HepG2 (cell line): ENCODE results near the gene TOP1. TPM values are rescaled to one million over a fixed set of nuclear protein-coding genes. Genes with fewer than 3 reads are reported as not detected.

Source experiments
- CREB1 ChIP-seq, 2 experiments: fragments of 450-650 bp in 1 of 2; IDR thresholded peaks; 2 replicates each; pipeline ENCODE4 v1.6.1; 2016 to 2017; ENCODE audit warnings: control low read depth in 1 of 2, mild to moderate bottlenecking in 1 of 2, missing compliant biosample characterization in 1 of 2, missing genetic modification characterization in 1 of 2
- EHMT2 ChIP-seq: fragments of 200-600 bp; sonication (generic); IDR thresholded peaks from 2 replicates; pipeline ENCODE4 v1.7.0; 2017; ENCODE audit warnings: antibody characterized with exemption, low read depth, low read length, borderline replicate concordance
- GATAD2A ChIP-seq: IDR thresholded peaks from 2 replicates; pipeline ENCODE4 v1.6.1; 2016
- SATB2 ChIP-seq: sonication (generic); formaldehyde crosslinking; IDR thresholded peaks from 2 replicates; pipeline ENCODE4 v1.5.0; 2020; ENCODE audit warnings: missing genetic modification reagents
- SOX13 ChIP-seq, 3 experiments: fragments of 450-650 bp in 1 of 3; sonication (generic) in 1 of 3; formaldehyde crosslinking in 1 of 3; IDR thresholded peaks in 2 of 3; conservative IDR thresholded peaks in 1 of 3; 2 replicates each; pipeline versions ENCODE4 v1.5.0 to v1.6.1; 2016 to 2020; ENCODE audit warnings: antibody characterized with exemption in 1 of 3, mild to moderate bottlenecking in 1 of 3, missing compliant biosample characterization in 1 of 3, missing genetic modification reagents in 1 of 3, moderate library complexity in 1 of 3
- TBX2 ChIP-seq: sonication (generic); formaldehyde crosslinking; IDR thresholded peaks from 2 replicates; pipeline ENCODE4 v1.5.0; 2020; ENCODE audit warnings: missing genetic modification reagents, mild to moderate bottlenecking, borderline replicate concordance
- TGIF2 ChIP-seq: IDR thresholded peaks from 2 replicates; pipeline ENCODE4 v1.6.1; 2016; ENCODE audit warnings: control low read depth, missing compliant biosample characterization
- THAP11 ChIP-seq: IDR thresholded peaks from 2 replicates; pipeline ENCODE4 v1.6.1; 2016; ENCODE audit warnings: missing biosample characterization, missing genetic modification reagents
- YEATS2 ChIP-seq: sonication (generic); formaldehyde crosslinking; IDR thresholded peaks from 2 replicates; pipeline ENCODE4 v1.4.0; 2020; ENCODE audit warnings: missing genetic modification reagents, borderline replicate concordance
- ZNF263 ChIP-seq: sonication (generic); formaldehyde crosslinking; IDR thresholded peaks from 2 replicates; pipeline ENCODE4 v1.4.0; 2020; ENCODE audit warnings: missing genetic modification reagents
- ZNF292 ChIP-seq: sonication (generic); formaldehyde crosslinking; IDR thresholded peaks from 2 replicates; pipeline ENCODE4 v1.8.1; 2022; ENCODE audit warnings: mild to moderate bottlenecking, low read depth, missing genetic modification reagents, borderline replicate concordance
- ZNF335 ChIP-seq: sonication (generic); formaldehyde crosslinking; IDR thresholded peaks from 2 replicates; pipeline ENCODE4 v1.4.0; 2020; ENCODE audit warnings: missing genetic modification reagents
- ZNF674 ChIP-seq: sonication (generic); formaldehyde crosslinking; IDR thresholded peaks from 2 replicates; pipeline ENCODE4 v1.5.0; 2020; ENCODE audit warnings: low read depth, mild to moderate bottlenecking, missing genetic modification reagents
- ZSCAN20 ChIP-seq: sonication (generic); formaldehyde crosslinking; IDR thresholded peaks from 2 replicates; pipeline ENCODE4 v1.4.0; 2020; ENCODE audit warnings: missing genetic modification reagents, mild to moderate bottlenecking, borderline replicate concordance
- polyA plus RNA-seq, 8 experiments: library from polyadenylated mRNA; depleted of rRNA in 3 of 8; stranded (reverse) in 7 of 8; unstranded in 1 of 8; fragments of >200 nt; fragmentation: Illumina TruSeq in 4 of 8; extraction: Trizol in 4 of 8; gene quantifications; 2 replicates each; pipeline versions ENCODE4 v1.2.1 to v1.2.3, GENCODE V29; 2011 to 2016; ENCODE audit warnings: low read depth in 4 of 8, missing spikeins in 1 of 8, mixed read lengths in 1 of 8; ENCODE audit not compliant: insufficient read depth in 1 of 8
- total RNA-seq, 5 experiments: library from RNA; depleted of rRNA; stranded (reverse); fragments of >200 nt; fragmentation: Illumina TruSeq; extraction: Trizol; gene quantifications; 2 replicates each; pipeline ENCODE4 v1.2.3, GENCODE V29; 2016; ENCODE audit warnings: low read depth in 1 of 5
- TF ChIP-seq, protein P1 (sequence below): IDR thresholded peaks from 2 replicates; pipeline ENCODE4 v1.6.1; 2016; ENCODE audit warnings: low read depth, missing genetic modification reagents, missing compliant biosample characterization
- TF ChIP-seq, protein P2 (sequence below): IDR thresholded peaks from 2 replicates; pipeline ENCODE4 v1.6.1; 2016; ENCODE audit warnings: low read depth, control low read depth
- TF ChIP-seq, protein P3 (sequence below): sonication (generic); formaldehyde crosslinking; IDR thresholded peaks from 2 replicates; pipeline ENCODE4 v1.5.0; 2020; ENCODE audit warnings: mild to moderate bottlenecking, missing genetic modification reagents, borderline replicate concordance

TOP1 gene
- total and polyA plus RNA-seq, 2 of the 13 experiments (the other 11 are each of a cell fraction or from before 2014, with no cell fraction given), result 10.2 to 19.4 TPM

DNA sequence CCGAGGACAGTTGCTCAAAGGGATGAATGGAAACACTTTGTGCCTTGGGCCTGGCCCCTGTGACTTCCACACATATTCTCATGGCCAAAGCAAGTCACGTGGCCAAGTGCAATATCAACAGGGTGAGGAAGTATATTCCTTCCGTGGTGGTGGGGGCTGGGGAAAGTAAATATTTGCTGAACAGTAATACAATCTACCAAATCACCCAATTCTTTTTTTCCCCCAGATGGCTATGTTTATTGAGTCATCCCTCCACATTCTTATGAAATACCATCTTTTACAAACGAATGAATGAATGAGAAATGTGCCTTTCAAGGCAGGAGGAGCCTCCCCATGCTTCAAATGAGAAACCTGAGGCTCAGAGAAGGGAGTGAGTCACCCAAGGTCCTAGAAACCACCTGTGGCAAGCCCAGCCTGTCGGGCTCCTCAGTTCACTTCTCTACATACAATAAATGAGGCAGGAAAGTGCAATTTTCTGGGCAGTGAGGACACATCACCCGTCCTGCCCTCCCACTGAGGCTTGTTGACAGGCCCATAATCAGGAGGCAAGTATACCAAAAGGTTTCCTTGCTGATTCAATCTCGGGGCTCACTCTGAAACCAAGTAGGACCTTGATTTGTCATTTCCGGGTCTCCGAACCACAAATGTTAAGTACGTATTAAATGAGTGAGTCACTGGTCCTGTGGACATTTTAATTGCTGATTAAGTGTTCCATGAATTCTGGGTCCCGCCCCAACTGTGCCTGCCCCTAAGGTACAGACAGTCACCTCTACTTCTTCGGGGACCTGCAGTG, 25.3 kb upstream of the TOP1 start (continued):
- TF ChIP-seq, protein P1, sequence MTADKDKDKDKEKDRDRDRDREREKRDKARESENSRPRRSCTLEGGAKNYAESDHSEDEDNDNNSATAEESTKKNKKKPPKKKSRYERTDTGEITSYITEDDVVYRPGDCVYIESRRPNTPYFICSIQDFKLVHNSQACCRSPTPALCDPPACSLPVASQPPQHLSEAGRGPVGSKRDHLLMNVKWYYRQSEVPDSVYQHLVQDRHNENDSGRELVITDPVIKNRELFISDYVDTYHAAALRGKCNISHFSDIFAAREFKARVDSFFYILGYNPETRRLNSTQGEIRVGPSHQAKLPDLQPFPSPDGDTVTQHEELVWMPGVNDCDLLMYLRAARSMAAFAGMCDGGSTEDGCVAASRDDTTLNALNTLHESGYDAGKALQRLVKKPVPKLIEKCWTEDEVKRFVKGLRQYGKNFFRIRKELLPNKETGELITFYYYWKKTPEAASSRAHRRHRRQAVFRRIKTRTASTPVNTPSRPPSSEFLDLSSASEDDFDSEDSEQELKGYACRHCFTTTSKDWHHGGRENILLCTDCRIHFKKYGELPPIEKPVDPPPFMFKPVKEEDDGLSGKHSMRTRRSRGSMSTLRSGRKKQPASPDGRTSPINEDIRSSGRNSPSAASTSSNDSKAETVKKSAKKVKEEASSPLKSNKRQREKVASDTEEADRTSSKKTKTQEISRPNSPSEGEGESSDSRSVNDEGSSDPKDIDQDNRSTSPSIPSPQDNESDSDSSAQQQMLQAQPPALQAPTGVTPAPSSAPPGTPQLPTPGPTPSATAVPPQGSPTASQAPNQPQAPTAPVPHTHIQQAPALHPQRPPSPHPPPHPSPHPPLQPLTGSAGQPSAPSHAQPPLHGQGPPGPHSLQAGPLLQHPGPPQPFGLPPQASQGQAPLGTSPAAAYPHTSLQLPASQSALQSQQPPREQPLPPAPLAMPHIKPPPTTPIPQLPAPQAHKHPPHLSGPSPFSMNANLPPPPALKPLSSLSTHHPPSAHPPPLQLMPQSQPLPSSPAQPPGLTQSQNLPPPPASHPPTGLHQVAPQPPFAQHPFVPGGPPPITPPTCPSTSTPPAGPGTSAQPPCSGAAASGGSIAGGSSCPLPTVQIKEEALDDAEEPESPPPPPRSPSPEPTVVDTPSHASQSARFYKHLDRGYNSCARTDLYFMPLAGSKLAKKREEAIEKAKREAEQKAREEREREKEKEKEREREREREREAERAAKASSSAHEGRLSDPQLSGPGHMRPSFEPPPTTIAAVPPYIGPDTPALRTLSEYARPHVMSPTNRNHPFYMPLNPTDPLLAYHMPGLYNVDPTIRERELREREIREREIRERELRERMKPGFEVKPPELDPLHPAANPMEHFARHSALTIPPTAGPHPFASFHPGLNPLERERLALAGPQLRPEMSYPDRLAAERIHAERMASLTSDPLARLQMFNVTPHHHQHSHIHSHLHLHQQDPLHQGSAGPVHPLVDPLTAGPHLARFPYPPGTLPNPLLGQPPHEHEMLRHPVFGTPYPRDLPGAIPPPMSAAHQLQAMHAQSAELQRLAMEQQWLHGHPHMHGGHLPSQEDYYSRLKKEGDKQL (CRISPR knock-in tag), result peak; percentile 98
- TF ChIP-seq ZNF674 (CRISPR knock-in tag) (no peak), ZNF292 (CRISPR knock-in tag) (peak; percentile 70; the same call in 1 of the 2 replicates), TGIF2 (CRISPR knock-in tag) (peak; percentile 93), TBX2 (CRISPR knock-in tag) (peak; percentile 96), GATAD2A (CRISPR knock-in tag) (peak; percentile 97), EHMT2 (peak; percentile 37; the same call in 1 of the 2 replicates), ZNF335 (peak; percentile 76; the same call in 1 of the 2 replicates), YEATS2 (peak; percentile 78; the same call in 1 of the 2 replicates), ZSCAN20 (CRISPR knock-in tag) (no peak), SOX13 (IDR thresholded peaks at IDR 0.05) (peak; percentile 82), SOX13 (CRISPR knock-in tag; conservative IDR thresholded peaks at IDR 0.05 in 1 of 2, IDR thresholded peaks at IDR 0.05 in 1 of 2) (peak in 1 of 2 experiments; percentile 95; a peak in 2 of 4 replicates), ZNF263 (CRISPR knock-in tag) (0 out of 2 replicates have a peak, but pooled peaks have one; percentile 25), THAP11 (CRISPR knock-in tag) (peak; percentile 72), SATB2 (0 out of 2 replicates have a peak, but pooled peaks have one; percentile 9), CREB1 (IDR thresholded peaks at IDR 0.05) (peak; percentile 57), CREB1 (CRISPR knock-in tag; IDR thresholded peaks at IDR 0.05) (peak; percentile 88)
- TF ChIP-seq, protein P2, sequence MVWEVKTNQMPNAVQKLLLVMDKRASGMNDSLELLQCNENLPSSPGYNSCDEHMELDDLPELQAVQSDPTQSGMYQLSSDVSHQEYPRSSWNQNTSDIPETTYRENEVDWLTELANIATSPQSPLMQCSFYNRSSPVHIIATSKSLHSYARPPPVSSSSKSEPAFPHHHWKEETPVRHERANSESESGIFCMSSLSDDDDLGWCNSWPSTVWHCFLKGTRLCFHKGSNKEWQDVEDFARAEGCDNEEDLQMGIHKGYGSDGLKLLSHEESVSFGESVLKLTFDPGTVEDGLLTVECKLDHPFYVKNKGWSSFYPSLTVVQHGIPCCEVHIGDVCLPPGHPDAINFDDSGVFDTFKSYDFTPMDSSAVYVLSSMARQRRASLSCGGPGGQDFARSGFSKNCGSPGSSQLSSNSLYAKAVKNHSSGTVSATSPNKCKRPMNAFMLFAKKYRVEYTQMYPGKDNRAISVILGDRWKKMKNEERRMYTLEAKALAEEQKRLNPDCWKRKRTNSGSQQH, result peak; percentile 96
- TF ChIP-seq, protein P3, sequence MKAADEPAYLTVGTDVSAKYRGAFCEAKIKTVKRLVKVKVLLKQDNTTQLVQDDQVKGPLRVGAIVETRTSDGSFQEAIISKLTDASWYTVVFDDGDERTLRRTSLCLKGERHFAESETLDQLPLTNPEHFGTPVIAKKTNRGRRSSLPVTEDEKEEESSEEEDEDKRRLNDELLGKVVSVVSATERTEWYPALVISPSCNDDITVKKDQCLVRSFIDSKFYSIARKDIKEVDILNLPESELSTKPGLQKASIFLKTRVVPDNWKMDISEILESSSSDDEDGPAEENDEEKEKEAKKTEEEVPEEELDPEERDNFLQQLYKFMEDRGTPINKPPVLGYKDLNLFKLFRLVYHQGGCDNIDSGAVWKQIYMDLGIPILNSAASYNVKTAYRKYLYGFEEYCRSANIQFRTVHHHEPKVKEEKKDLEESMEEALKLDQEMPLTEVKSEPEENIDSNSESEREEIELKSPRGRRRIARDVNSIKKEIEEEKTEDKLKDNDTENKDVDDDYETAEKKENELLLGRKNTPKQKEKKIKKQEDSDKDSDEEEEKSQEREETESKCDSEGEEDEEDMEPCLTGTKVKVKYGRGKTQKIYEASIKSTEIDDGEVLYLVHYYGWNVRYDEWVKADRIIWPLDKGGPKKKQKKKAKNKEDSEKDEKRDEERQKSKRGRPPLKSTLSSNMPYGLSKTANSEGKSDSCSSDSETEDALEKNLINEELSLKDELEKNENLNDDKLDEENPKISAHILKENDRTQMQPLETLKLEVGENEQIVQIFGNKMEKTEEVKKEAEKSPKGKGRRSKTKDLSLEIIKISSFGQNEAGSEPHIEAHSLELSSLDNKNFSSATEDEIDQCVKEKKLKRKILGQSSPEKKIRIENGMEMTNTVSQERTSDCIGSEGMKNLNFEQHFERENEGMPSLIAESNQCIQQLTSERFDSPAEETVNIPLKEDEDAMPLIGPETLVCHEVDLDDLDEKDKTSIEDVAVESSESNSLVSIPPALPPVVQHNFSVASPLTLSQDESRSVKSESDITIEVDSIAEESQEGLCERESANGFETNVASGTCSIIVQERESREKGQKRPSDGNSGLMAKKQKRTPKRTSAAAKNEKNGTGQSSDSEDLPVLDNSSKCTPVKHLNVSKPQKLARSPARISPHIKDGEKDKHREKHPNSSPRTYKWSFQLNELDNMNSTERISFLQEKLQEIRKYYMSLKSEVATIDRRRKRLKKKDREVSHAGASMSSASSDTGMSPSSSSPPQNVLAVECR (CRISPR knock-in tag), result peak; percentile 83; the same call in 1 of the 2 replicates
